Measurements from ENCODE around the gene TRPM3.

- no peak for TF ChIP-seq EP300 (IDR thresholded peaks at IDR 0.05)
- TF ChIP-seq, protein P1, sequence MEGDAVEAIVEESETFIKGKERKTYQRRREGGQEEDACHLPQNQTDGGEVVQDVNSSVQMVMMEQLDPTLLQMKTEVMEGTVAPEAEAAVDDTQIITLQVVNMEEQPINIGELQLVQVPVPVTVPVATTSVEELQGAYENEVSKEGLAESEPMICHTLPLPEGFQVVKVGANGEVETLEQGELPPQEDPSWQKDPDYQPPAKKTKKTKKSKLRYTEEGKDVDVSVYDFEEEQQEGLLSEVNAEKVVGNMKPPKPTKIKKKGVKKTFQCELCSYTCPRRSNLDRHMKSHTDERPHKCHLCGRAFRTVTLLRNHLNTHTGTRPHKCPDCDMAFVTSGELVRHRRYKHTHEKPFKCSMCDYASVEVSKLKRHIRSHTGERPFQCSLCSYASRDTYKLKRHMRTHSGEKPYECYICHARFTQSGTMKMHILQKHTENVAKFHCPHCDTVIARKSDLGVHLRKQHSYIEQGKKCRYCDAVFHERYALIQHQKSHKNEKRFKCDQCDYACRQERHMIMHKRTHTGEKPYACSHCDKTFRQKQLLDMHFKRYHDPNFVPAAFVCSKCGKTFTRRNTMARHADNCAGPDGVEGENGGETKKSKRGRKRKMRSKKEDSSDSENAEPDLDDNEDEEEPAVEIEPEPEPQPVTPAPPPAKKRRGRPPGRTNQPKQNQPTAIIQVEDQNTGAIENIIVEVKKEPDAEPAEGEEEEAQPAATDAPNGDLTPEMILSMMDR (IDR thresholded peaks at IDR 0.05) = no peak
- no peak for TF ChIP-seq POLR2A (IDR thresholded peaks at IDR 0.05)
These were observed 42.0 kb downstream of the TRPM3 start for GRCh38 chr9:71079451-71079850.
